GM19372 (cell line): Measurements from ENCODE around the gene POFUT1.
"Not testable (repeated sequence)": the region's sequence is repeated elsewhere in the genome, so short reads cannot be mapped to it uniquely, and the experiment has no call there.

Experiments used
- ATAC-seq: cut with Tn5 transposase; IDR thresholded peaks from one replicate; pipeline ENCODE4 v1.9.1; 2021; ENCODE audit warnings: mild to moderate bottlenecking, low read depth, moderate library complexity; ENCODE audit not compliant: unreplicated experiment

POFUT1 gene

GRCh38 chr20:32263398-32263954 lies 55.8 kb downstream of the POFUT1 start:
- ATAC-seq = no peak

GRCh38 chr20:32271620-32272019 lies 63.9 kb downstream of the POFUT1 start:
- no peak for ATAC-seq

GRCh38 chr20:32274359-32274758 lies 66.7 kb downstream of the POFUT1 start:
- no peak for ATAC-seq

- not testable (repeated sequence) for ATAC-seq
These were observed 67.5 kb downstream of the POFUT1 start for GRCh38 chr20:32275163-32275562.

GRCh38 chr20:32277361-32278198 lies 69.9 kb downstream of the POFUT1 start, which contains the start of gene KIF3B:
Gene KIF3B (plus strand): TSS chr20:32277651. CDS start chr20:32309778, 32,127 bp downstream.
- ATAC-seq = peak; percentile 80

- no peak for ATAC-seq
These were observed 70.5 kb downstream of the POFUT1 start for GRCh38 chr20:32278199-32278643.

- no peak for ATAC-seq
These were observed 74.0 kb downstream of the POFUT1 start for GRCh38 chr20:32281711-32282110.

- ATAC-seq = no peak
These were observed 74.8 kb downstream of the POFUT1 start for GRCh38 chr20:32282461-32282860.

GRCh38 chr20:32285082-32285620 lies 77.5 kb downstream of the POFUT1 start:
- no peak for ATAC-seq

GRCh38 chr20:32285621-32286371 lies 78.1 kb downstream of the POFUT1 start:
- peak; percentile 74 for ATAC-seq

- no peak for ATAC-seq
These were observed 79.6 kb downstream of the POFUT1 start for GRCh38 chr20:32287231-32287638.
